Stimulated activated CD4-positive, alpha-beta T cell treated with anti-CD3 and anti-CD28 coated beads, Interleukin-15, amount 100 ng/mL, for 48 hours (primary cell): Measurements from ENCODE around the gene CA6.
"Not testable (repeated sequence)": the region's sequence is repeated elsewhere in the genome, so short reads cannot be mapped to it uniquely, and the experiment has no call there.

ENCODE experiments used
- DNase-seq, 2 donors: peaks; one replicate each; pipeline ENCODE4 v3.0.0-alpha.2; 2020; ENCODE audit warnings: low read depth in 2 of 2

Gene CA6

DNA sequence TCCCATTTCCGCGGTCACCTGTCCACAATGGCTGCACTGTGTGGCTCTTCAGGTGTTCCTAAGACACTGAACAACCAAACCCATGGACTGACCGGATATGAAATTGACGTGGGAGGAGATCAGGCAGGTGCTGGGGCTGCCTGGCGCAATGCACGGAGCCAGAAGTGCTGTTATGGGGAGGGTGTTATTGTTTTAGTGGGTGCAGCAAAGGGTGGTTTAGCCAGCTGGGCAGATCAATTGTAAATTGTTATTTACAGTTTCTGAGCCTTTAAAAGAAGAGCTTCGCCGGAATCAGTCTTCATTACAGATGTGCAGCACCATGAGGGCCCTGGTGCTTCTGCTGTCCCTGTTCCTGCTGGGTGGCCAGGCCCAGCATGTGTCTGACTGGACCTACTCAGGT lies at the start of gene CA6:
TSS of gene CA6 (plus strand) at position 301 of the 400 bp plus-strand sequence. CDS start at position 320, 19 bp downstream.
- no peak for DNase-seq

DNA sequence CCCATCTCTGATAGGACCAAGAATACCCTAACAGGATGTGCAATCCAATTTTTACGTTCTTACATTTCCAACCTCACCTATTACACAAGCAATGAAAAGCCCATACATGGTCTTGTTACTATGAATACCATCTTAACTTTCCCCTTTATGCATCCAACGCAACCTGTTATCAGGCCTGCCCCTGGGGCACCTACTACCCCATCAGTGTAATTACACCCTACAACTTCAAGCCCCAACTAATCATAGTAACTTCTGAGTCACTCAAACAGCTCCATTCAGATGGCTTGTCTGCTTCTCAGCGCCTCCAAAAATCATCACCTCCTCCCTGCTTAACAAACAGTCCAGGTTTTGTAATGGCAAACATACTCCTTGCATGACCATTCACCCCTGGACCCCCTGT lies 48.9 kb upstream of the CA6 start:
- not testable (repeated sequence) for DNase-seq

DNA sequence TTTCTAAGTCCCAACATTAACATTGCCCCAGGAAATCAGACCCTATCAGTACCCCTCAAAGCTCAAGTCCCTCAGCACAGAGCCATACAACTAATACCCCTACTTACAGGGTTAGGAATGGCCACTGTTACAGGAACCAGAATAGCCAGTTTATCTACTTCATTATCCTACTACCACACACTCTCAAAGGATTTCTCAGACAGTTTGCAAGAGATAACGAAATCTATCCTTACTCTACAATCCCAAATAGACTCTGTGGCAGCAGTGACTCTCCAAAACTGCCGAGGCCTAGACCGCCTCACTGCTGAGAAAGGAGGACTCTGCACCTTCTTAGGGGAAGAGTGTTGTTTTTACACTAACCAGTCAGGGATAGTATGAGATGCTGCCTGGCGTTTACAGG lies 48.2 kb upstream of the CA6 start:
- not testable (repeated sequence) for DNase-seq

DNA sequence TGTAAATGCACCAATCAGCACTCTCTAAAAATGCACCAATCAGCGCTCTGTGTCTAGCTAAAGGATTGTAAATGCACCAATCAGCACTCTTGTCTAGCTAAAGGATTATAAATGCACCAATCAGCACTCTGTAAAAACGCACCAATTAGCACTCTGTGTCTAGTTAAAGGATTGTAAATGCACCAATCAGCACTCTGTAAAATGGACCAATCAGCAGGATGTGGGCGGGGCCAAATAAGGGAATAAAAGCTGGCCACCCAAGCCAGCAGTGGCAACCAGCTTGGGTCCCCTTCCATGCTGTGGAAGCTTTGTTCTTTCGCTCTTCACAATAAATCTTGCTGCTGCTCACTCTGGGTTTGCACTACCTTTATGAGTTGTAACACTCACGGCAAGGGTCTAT lies 47.2 kb upstream of the CA6 start:
- not testable (repeated sequence) for DNase-seq

DNA sequence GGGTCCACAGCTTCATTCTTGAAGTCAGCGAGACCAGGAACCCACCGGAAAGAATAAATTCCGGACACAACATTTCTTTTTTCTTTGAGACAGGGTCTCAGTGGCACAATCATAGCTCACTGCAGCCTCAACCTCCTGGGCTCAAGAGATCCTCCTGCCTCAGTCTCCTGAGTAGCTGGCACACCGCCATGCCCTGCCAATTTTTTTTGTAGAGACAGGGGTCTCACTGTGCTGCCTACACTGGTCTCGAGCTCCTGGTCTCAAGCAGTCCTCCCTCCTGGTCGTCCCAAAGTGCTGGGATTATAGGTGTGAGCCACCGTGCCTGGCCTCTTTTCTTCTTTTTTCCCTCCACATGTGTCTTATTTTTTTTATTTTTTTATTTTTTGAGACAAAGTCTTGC lies 46.6 kb upstream of the CA6 start:
- DNase-seq: no peak

DNA sequence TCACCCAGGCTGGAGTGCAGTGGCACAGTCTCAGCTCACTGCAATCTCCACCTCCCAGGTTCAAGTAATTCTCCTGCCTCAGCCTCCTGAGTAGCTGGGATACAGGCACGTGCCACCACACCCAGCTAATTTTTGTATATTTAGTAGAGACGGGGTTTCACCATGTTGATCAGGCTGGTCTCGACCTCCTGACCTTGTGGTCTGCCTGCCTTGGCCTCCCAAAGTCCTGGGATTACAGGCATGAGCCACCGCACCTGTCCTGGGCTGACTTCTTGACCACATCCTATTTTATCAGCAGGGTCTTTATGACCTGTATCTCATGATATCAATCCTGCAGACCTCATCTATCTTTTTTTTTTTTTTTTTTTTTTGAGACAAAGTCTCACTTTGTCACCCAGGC lies 45.0 kb upstream of the CA6 start:
- DNase-seq: not testable (repeated sequence)

DNA sequence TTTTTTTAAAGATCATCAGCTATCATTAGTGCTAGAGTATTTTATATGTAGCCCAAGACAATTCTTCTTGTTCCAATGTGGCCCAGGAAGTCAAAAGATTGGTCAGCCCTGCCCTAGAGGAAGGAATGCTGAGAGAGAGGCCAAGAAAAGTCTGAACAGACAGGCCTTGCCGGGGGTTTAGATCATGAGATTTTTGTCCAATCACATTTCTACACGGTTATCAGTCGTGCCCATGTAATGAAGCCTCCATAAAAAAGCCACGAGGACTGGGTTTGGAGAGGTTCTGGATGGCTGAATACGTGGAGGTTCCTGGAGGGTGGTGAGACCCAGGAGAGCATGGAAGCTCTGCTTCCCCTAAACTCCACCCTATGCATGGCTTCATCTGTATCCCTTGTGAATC lies 42.9 kb upstream of the CA6 start:
- DNase-seq: no peak

DNA sequence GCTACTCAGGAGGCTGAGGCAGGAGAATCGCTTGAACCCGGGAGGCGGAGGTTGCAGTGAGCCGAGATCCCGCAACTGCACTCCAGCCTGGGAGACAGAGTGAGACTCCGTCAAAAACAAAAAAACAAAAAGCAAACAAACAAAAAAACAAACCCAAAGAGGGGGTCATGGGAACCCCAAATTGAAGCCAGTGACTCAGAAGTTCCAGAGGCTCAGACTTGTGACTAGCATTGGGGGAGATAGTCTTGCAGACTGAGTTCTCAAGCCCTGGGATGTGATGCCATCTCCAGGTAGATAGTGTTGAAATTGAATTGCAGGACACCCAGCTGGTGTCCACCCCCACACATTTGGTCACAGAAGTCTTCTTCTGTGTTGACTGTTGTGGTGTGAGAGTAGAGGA lies 42.3 kb upstream of the CA6 start:
- DNase-seq: no peak

DNA sequence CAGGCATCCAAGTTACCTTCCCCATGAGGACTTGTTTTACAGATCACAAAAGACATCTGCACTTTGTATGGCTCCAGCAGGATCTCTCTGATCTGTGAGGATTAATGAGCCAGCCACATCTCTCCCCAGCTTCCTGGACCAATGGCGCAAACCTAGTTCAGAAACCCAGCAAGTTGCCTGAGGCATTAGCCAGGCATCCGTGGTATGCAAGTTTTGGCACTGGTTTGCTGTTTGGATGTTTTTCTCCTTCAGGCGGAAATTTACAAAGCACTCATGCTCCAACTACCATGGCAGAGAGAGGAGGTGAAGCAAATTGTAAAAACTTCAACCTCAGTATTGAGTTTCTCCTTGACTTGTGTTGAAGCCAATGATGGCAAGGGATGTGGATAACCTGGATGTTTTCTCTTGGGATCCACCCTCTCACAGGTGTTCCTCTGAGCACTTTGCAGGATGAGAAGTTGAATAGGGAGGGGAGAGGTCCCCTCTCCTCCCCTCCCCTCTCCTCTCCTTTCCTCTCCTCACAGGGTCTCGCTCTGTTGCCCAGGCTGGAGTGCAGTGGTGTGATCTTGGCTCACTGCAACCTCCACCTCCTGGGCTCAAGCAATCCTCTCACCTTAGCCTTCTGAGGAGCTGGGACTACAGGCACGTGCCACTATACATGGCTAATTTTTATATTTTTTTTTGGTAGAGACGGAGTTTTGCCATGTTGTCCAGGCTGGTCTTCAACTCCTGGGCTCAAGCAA lies 41.6 kb upstream of the CA6 start:
- no peak for DNase-seq

DNA sequence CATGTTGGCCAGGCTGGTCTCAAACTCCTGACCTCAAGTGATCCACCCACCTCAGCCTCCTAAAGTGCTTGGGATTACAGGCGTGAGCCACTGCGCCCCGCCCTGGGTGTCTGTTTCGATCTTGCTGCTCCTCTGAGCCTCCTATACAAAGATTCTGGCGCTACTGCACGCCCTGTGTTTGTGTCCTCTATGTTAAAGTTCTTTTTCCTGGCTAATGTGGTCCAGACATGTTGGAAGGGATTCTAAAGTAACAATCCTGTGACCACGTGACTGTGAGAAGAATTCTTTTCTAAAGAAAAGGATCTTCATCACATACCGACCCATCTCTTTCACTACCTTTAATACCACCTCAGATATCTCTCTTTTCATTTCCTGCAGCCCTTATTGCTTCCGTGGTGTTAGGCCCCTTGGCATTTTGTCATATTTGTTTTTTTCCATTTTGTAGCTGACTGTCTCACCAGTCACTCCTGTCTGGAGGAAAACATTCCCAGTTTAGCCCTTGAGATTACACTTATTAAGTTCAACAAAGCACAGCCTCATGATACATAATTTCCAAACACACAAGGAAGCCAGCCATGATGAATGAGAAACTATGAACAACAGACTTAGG lies 40.0 kb upstream of the CA6 start:
- DNase-seq: no peak

DNA sequence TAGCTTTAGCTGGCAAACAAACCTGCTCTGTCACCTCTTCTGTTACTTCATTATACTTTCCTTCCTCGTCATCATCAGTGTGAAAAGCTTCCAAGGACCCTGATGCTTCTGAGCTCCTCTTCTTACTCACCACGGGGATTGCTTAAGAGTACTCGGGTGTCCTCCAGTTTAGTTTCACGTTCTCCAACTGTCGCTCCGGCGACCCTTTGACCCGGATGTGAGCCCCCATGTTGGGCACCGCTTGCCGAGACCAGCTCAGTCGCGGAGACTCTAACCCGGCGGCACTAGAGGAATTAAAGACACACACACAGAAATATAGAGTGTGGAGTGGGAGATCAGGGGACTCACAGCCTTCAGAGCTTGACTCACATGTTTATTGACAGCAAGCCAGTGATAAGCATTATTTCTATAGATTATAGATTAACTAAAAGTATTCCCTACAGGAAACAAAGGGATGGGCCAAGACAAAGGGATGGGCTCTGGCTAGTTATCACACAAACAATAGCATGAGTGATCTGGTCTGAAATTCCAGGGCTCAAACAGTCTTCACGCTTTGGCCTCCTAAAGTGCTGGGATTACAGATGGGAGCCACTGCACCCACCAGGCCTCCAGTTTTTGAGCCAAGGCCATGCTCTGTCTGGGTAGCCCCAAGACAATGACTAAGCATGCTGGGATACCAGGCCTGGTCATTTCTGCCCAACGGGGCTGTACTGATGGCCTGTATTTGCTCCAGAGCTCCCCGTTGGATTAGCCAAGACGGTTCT lies 37.1 kb upstream of the CA6 start:
- no peak for DNase-seq

DNA sequence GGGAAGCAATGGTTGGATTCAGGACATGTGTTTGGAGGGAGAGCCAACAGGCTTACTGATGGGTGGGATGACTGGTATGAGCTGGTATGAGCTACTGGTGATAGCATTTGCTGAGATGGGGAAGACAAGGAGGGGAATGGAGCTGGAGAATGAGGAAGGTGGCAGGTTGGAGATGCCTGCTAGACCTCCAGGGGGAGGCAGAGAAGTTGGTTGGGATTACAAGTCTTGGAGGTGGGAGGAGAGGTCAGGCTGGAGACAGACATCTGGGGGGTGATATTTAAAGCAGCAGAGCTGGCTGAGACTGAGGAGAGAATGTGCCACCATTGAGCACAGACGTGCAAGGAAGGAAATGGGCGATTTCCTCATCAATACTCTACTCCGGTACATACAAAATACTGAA lies 35.3 kb upstream of the CA6 start:
- DNase-seq: no peak

DNA sequence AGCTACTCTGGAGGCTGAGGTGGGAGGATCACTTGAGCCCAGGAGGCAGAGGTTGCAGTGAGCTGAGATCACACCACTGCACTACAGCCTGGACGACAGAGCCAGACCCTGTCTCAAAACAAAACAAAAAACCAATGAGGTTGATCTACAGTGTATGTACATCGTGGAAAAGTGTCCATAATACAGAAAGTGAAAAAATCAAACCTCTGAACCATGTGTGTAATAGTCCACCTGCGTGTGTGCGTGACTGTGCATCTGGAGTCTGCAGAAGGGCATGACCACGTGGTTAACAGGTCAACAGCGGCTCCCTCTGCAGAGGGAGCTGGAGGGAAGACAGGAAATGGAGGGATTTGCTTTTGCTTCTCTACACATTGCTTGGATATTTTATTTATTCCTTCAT lies 34.8 kb upstream of the CA6 start:
- no peak for DNase-seq

DNA sequence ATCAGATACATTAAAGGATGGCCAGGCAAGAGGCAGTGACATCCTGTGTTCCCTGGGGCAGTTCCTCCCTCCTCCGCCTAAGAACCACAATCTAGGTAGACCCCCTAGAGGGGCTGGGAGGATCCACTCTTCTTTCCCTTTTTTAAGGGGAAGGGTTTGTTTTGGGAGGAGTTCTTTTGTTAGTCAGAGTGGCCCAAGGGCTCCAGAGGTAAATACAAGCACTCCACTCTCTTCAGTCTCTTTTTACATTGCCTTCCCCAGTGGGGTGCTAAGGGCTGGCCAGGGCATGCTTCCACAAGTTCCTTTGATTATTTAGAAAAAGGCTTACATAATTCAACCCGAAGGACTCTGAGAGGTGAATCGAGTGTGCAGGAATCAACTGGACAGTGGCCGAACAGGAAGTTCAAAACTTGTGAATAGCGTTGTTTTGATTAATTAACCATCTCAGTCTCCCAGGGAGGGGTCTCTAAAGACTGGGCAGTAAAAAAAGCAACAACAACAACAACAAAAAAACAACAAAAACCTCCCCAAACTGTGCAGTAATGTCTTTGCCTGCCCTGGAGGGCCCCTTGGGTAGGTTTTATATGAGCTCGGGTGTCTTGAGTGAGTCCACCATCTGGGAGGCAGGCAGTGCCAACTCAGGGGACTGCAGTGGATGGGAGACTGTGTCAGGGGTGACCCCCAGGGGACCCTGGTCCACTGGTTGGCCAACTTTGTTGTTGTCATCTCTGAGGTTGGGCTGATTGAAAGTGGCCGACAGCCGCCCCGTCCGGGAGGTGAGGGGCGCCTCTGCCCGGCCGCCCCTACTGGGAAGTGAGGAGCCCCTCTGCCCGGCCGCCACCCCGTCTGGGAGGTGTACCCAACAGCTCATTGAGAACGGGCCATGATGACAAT lies 34.0 kb upstream of the CA6 start:
- DNase-seq: no peak

DNA sequence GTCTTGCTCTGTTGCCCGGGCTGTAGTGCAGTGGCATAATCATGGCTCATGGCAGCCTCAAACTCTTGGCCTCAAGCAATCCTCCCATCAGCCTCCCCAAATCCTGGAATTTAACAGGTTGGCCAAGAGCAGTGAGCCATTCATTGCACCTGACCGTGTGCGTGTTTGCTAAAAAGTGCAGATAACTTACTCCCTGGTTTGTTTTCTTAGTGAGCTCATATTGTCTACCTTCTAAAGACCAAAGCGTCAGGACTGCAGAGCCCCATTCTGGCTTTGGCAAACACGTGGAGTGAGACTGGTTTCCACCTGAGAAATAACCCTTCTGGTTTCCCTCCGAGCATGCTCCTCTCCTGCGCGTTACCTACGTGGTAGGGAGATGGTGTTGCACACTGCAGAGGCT lies 32.2 kb upstream of the CA6 start:
- DNase-seq: no peak

DNA sequence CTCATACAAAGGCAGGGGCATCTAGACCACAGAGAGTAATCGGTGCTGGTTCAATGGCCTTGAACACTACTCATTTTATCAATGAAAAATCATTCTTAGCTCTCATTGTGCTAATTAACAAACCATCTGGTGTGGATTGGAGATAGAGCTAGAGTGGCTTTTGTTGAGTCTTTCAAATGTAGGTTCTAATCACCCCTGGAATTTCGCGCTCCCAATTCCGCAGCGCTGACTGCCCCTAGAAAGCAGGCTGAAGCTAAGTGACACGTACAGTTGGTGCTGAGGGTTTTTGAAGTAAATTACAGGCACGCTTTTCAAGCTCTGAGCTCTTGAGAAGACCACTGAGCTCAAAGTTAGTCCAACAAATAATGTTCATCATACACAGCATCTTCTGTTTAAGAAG lies 31.2 kb upstream of the CA6 start:
- no peak for DNase-seq

DNA sequence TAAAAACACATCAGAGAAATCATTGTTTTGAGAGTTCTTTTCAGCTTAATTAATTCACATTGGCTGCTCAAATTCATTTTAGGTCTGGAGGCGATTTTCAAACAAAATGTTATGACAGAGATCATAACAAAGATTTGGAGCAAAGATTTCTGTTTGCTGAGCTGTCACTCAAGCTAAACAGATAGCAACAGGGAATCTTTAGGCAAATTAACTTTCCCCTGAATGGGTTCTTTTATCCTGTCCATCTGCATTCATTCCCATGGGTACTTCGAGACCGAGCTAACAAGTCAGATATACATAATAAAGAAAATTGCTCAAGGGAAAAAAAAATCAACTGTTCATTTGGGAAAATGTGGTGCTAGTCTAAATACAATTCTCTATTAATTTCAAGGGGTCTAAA lies 30.2 kb upstream of the CA6 start:
- no peak for DNase-seq

DNA sequence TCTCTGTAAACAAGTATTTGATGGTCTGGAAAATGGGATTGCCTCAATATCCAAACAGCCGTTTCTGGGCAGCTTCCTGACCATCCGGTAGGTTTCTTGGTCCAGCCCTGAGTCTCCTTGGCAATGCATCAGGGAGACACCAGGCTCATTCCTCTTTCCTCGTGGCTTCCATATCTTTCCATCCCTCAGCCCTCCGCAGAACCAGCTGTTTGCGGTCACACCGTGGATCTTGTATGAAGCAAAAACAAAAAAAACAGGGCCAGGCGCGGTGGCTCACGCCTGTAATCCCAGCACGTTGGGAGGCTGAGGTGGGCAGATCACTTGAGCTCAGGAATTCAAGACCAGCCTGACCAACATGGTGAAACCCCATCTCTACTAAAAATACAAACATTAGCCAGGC lies 28.1 kb upstream of the CA6 start:
- DNase-seq: not testable (repeated sequence)

DNA sequence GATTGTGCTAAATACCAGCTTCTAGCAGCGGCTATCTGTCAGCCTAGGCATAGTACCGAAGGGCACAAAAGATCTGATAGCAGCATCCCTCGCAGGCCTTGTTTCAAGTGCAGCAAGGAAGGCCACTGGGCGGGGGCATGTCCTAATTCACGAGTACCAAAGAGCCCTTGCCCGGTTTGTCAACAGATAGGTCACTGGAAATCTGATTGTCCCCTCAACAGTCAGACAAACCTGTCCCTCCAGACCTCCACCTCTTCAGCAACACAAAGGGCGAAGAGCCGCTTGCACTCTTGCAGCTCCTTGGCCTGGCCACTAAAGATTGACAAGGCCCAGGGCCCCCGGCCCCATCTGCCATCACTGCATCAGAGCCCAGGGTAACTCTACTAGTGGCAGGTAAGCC lies 22.7 kb upstream of the CA6 start:
- no peak for DNase-seq

DNA sequence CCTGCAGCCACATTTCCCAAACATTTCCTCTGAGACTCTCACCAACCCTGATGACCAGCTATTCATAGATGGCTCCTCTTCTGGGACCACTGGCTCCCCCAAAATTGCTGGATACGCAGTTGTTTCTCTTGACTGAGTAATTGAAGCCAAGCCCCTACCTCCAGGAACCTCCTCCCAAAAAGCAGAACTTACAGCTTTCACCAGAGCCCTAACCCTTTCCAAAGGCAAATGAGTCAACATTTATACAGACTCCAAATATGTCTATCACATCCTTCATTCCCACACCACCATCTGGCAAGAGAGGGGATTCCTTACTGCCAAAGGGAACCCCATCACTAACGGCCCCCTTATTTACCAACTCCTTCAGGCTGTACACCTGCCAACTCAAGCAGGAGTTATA lies 20.3 kb upstream of the CA6 start:
- no peak for DNase-seq

DNA sequence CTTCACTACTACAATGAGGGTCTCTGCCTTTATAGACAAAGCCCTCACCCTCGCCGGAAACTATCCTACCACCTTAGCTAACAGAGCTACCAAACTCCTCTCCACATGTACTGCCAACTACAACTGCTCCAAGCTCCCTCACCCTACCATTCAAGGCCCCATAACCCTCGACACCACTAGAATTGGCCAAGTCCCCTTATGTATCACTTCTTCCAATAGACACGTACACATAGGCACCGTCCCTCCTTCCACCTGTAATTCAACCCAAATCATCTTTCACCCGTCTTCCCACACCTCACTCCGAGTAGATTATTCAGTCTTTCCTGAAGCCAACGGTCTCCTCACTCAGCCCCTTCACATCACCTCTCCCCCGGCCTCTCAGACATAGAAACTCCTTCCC lies 19.7 kb upstream of the CA6 start:
- no peak for DNase-seq
